SK-N-SH (cell line): Measurements from ENCODE around the gene C14orf132. TPM values are rescaled to one million over a fixed set of nuclear protein-coding genes. Genes with fewer than 3 reads are reported as not detected.

Experiments used
- CTCF ChIA-PET: fragments of 300-600, 350-600 bp; formaldehyde crosslinking; extraction: SDS; loops from one replicate; lab custom pipeline; 2021; lab: Yijun Ruan, JAX
- POLR2A ChIA-PET: fragments of 350-600 bp; sonication (Branson Sonifier 250); formaldehyde crosslinking; extraction: SDS; loops from one replicate; lab custom pipeline; 2020; ENCODE audit warnings: antibody characterized with exemption, inconsistent platforms; lab: Yijun Ruan, JAX
- DNase-seq: peaks from one replicate; pipeline ENCODE4 v3.0.0; 2012
- H2AFZ ChIP-seq: fragments of 200-600 bp; sonication (generic); 2 replicates; pipeline ENCODE4 v1.8.1; 2016; ENCODE audit warnings: antibody characterized with exemption, mild to moderate bottlenecking, low read depth
- H3F3A ChIP-seq: fragments of 200-600 bp; sonication (generic); replicated peaks from 2 replicates; pipeline ENCODE3; 2016; ENCODE audit warnings: antibody characterized with exemption, mild to moderate bottlenecking; ENCODE audit not compliant: insufficient read depth
- H3K27ac ChIP-seq, 2 experiments: fragments of 200-500 bp in 1 of 2; fragments of 200-600 bp in 1 of 2; sonication (Bioruptor generic) in 1 of 2; sonication (generic), shearing (Covaris generic) in 1 of 2; 2 replicates each; pipeline versions ENCODE4 v1.5.1 to v1.6.1; 2014 to 2016; ENCODE audit warnings: low read depth in 2 of 2, inconsistent platforms in 1 of 2, low read length in 1 of 2, mild to moderate bottlenecking in 1 of 2, mixed read lengths in 1 of 2
- H3K27me3 ChIP-seq: fragments of 200-600 bp; sonication (generic), shearing (Covaris generic); 2 replicates; pipeline ENCODE4 v1.6.1; 2016; ENCODE audit warnings: mixed run types; ENCODE audit not compliant: insufficient read depth
- H3K36me3 ChIP-seq, 2 experiments: fragments of 200-500 bp in 1 of 2; fragments of 200-600 bp in 1 of 2; sonication (Bioruptor generic) in 1 of 2; sonication (generic) in 1 of 2; replicated peaks in 1 of 2; 2 replicates each; pipeline versions ENCODE3 to v1.5.1; 2014 to 2016; ENCODE audit warnings: low read length in 1 of 2, mild to moderate bottlenecking in 1 of 2; ENCODE audit not compliant: insufficient read depth in 2 of 2, control insufficient read depth in 1 of 2
- H3K4me1 ChIP-seq, 2 experiments: fragments of 200-500 bp in 1 of 2; fragments of 200-600 bp in 1 of 2; sonication (Bioruptor generic) in 1 of 2; sonication (generic), shearing (Covaris generic) in 1 of 2; 2 replicates each; pipeline versions ENCODE4 v1.5.1 to v1.6.1; 2014 to 2016; ENCODE audit warnings: low read depth in 1 of 2, low read length in 1 of 2, mixed run types in 1 of 2; ENCODE audit not compliant: insufficient read depth in 2 of 2, control insufficient read depth in 1 of 2
- H3K4me2 ChIP-seq: fragments of 200-600 bp; sonication (generic), shearing (Covaris generic); 2 replicates; pipeline ENCODE4 v1.6.1; 2017; ENCODE audit warnings: mixed run types
- H3K4me3 ChIP-seq, 2 experiments: fragments of 200-500 bp in 1 of 2; fragments of 200-600 bp in 1 of 2; sonication (Bioruptor generic) in 1 of 2; sonication (generic), shearing (Covaris generic) in 1 of 2; 2 replicates each; pipeline versions ENCODE4 v1.5.1 to v1.8.1; 2014 to 2016; ENCODE audit warnings: low read depth in 2 of 2, inconsistent platforms in 1 of 2, low read length in 1 of 2, mild to moderate bottlenecking in 1 of 2, mixed read lengths in 1 of 2, moderate library complexity in 1 of 2
- H3K79me2 ChIP-seq: fragments of 200-600 bp; sonication (generic); 2 replicates; pipeline ENCODE4 v1.8.1; 2017; ENCODE audit warnings: mild to moderate bottlenecking; ENCODE audit not compliant: insufficient read depth
- H3K9ac ChIP-seq: fragments of 200-600 bp; sonication (generic); 2 replicates; pipeline ENCODE4 v1.6.1; 2017; ENCODE audit warnings: mixed run types
- H3K9me2 ChIP-seq: fragments of 200-600 bp; sonication (generic); 2 replicates; pipeline ENCODE4 v1.6.1; 2017; ENCODE audit warnings: mixed run types
- H3K9me3 ChIP-seq: fragments of 200-600 bp; sonication (generic); 2 replicates; pipeline ENCODE4 v1.6.1; 2017; ENCODE audit warnings: mixed run types, mild to moderate bottlenecking, moderate library complexity
- H4K20me1 ChIP-seq: fragments of 200-600 bp; sonication (generic); 2 replicates; pipeline ENCODE4 v1.6.1; 2017; ENCODE audit warnings: mild to moderate bottlenecking, mixed run types; ENCODE audit not compliant: insufficient read depth
- ELF1 ChIP-seq: IDR thresholded peaks from 2 replicates; pipeline ENCODE4 v1.4.0; 2012
- EP300 ChIP-seq, 2 experiments: IDR thresholded peaks; 2 replicates each; pipeline versions ENCODE4 v1.4.0 to v1.6.1; 2012; ENCODE audit warnings: borderline replicate concordance in 1 of 2, low read depth in 1 of 2, low read length in 1 of 2
- JUND ChIP-seq: IDR thresholded peaks from 2 replicates; pipeline ENCODE4 v1.4.0; 2012
- MEF2A ChIP-seq: IDR thresholded peaks from 2 replicates; pipeline ENCODE4 v1.4.0; 2012; ENCODE audit warnings: low read depth, borderline replicate concordance
- MXI1 ChIP-seq: IDR thresholded peaks from 2 replicates; pipeline ENCODE4 v1.6.1; 2012; ENCODE audit warnings: mild to moderate bottlenecking, low read depth, low read length, improper control_type of control experiment
- PBX3 ChIP-seq: IDR thresholded peaks from 2 replicates; pipeline ENCODE4; 2012
- RFX5 ChIP-seq: IDR thresholded peaks from 2 replicates; pipeline ENCODE4 v1.6.1; 2012; ENCODE audit warnings: mild to moderate bottlenecking, improper control_type of control experiment, low read length
- SIN3A ChIP-seq: IDR thresholded peaks from 2 replicates; pipeline ENCODE4 v1.6.1; 2012; ENCODE audit warnings: low read depth, mild to moderate bottlenecking, low read length, moderate library complexity, borderline replicate concordance
- SMC3 ChIP-seq: IDR thresholded peaks from 2 replicates; pipeline ENCODE4 v1.6.1; 2012; ENCODE audit warnings: low read depth, low read length, improper control_type of control experiment
- TEAD4 ChIP-seq: IDR thresholded peaks from 2 replicates; pipeline ENCODE4 v1.4.0; 2012; ENCODE audit warnings: mild to moderate bottlenecking, borderline replicate concordance; ENCODE audit not compliant: insufficient read depth
- YY1 ChIP-seq: IDR thresholded peaks from 2 replicates; pipeline ENCODE4 v1.4.0; 2012; ENCODE audit warnings: low read depth, mild to moderate bottlenecking
- WGBS: methylation state at CpG from one replicate; pipeline ENCODE4 v1.1.6; 2017; ENCODE audit warnings: low lambda C conversion rate; 5-methylcytosine and 5-hydroxymethylcytosine counted together
- polyA plus RNA-seq, 3 experiments: library from polyadenylated mRNA; depleted of rRNA; stranded (reverse); fragments of >200 nt; gene quantifications; 2 replicates each; pipeline ENCODE4 v1.2.3, GENCODE V29; 2012
- small RNA-seq, 7 experiments: library from RNA; depleted of rRNA; stranded (forward); fragments of <200 nt; gene quantifications; one replicate each; pipeline ENCODE3, GENCODE V24; 2012
- TF ChIP-seq, protein P1 (sequence below): fragments of 150-350 bp; IDR thresholded peaks from 2 replicates; pipeline ENCODE4 v1.6.1; 2017; ENCODE audit warnings: antibody characterized with exemption, low read length, low read depth, borderline replicate concordance
- TF ChIP-seq, protein P2 (sequence below): fragments of 150-350 bp; IDR thresholded peaks from 2 replicates; pipeline ENCODE4 v1.6.1; 2016; ENCODE audit warnings: mild to moderate bottlenecking, low read depth, low read length

C14orf132 gene
- polyA plus RNA-seq, 1 of the 3 experiments (the other 2 are of a cell fraction) = 5.5 TPM

- Histone ChIP-seq H4K20me1 (no peaks in the 10 kb centered on the region), H3K4me1 (peaks cover 0 to 7% of the 10 kb centered on the region in 2 experiments; a peak in 3 of 4 replicates), H3K4me3 (no peak overlapping the region), H3K27me3 (no peaks in the 10 kb centered on the region), H3K9me2 (no peaks in the 10 kb centered on the region), H3K9me3 (peaks cover 13% of the 10 kb centered on the region; the same call in 1 of the 2 replicates), H3F3A (peaks cover 18% of the 10 kb centered on the region), H3K4me2 (no peak overlapping the region), H3K36me3 (no peaks in the 10 kb centered on the region), H2AFZ (no peak overlapping the region), H3K79me2 (no peaks in the 10 kb centered on the region), H3K9ac (no peak overlapping the region), H3K27ac (no peak overlapping the region)
- TF ChIP-seq YY1 (no peak), SIN3A (no peak), TEAD4 (no peak), RFX5 (no peak), SMC3 (no peak), ELF1 (no peak), JUND (no peak), EP300 (IDR thresholded peaks at IDR 0.05; ENCODE audit: borderline replicate concordance in 1 of 2, low read depth in 1 of 2, low read length in 1 of 2) (no peak), MXI1 (no peak), MEF2A (no peak), PBX3 (no peak)
- TF ChIP-seq, protein P1, sequence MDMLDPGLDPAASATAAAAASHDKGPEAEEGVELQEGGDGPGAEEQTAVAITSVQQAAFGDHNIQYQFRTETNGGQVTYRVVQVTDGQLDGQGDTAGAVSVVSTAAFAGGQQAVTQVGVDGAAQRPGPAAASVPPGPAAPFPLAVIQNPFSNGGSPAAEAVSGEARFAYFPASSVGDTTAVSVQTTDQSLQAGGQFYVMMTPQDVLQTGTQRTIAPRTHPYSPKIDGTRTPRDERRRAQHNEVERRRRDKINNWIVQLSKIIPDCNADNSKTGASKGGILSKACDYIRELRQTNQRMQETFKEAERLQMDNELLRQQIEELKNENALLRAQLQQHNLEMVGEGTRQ = no peak
- TF ChIP-seq, protein P2, sequence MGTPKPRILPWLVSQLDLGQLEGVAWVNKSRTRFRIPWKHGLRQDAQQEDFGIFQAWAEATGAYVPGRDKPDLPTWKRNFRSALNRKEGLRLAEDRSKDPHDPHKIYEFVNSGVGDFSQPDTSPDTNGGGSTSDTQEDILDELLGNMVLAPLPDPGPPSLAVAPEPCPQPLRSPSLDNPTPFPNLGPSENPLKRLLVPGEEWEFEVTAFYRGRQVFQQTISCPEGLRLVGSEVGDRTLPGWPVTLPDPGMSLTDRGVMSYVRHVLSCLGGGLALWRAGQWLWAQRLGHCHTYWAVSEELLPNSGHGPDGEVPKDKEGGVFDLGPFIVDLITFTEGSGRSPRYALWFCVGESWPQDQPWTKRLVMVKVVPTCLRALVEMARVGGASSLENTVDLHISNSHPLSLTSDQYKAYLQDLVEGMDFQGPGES = no peak
- ChIA-PET POLR2A (no interaction called here), CTCF (interaction anchor here (1.0 kb wide), 1 partner anchor 135 kb away, joined by 3 read pairs; no protein-coding TSS in a partner anchor)
- WGBS = 70% methylated on average over 5 of the region's 5 CpGs
- DNase-seq = no peak
These were observed 101.8 kb downstream of the C14orf132 start for GRCh38 chr14:96140952-96141351.

Small RNA genes within 50 kb of the gene (small RNA-seq; reads per million reads assigned to genes)
- 0 reads per million in 7 experiments for gene AL137190.1

Other genes starting within 250 kb of the C14orf132 start
- 0.02 and 0.03 TPM in 2 replicates for gene TUNAR, start 162.5 kb upstream of the C14orf132 start, polyA plus RNA-seq (2012; rRNA removed)
- gene BDKRB2, start 165.5 kb downstream of the C14orf132 start, polyA plus RNA-seq (2012; rRNA removed) = 4.8 and 6.4 TPM in 2 replicates
- gene BDKRB1, start 216.8 kb downstream of the C14orf132 start, polyA plus RNA-seq (2012; rRNA removed) = 14.4 and 16.9 TPM in 2 replicates